MCF 10A (cell line): ENCODE results near the gene ARID5B. TPM values are rescaled to one million over a fixed set of nuclear protein-coding genes. Genes with fewer than 3 reads are reported as not detected.
A peak's percentile ranks its signal among the peaks of the same experiment; 100 is the strongest.

ENCODE experiments used
- BruUV-seq: library from RNA; stranded (reverse); fragments of 400-500 nt; replicated peaks from 2 replicates; lab custom pipeline; 2021; lab: Mats Ljungman, UMichigan
- CTCF ChIA-PET: fragments of 300-600 bp; sonication (Branson Sonifier 250); formaldehyde crosslinking; extraction: SDS; loops from one replicate; lab custom pipeline; 2021; ENCODE audit warnings: antibody characterized with exemption, inconsistent platforms; lab: Yijun Ruan, JAX
- POLR2A ChIA-PET: fragments of 300-600, 350-650 bp; sonication (Branson Sonifier 250); formaldehyde crosslinking; extraction: SDS; loops from one replicate; lab custom pipeline; 2020; ENCODE audit warnings: antibody characterized with exemption, inconsistent platforms; lab: Yijun Ruan, JAX
- DNase-seq: peaks from one replicate; pipeline ENCODE4 v3.0.0-alpha.2; 2018; ENCODE audit not compliant: unreplicated experiment
- H3K27ac Mint-ChIP-seq: one replicate; pipeline ENCODE4 v1.8.0; 2022; ENCODE audit warnings: mild to moderate bottlenecking, low read depth, mixed read lengths; ENCODE audit not compliant: unreplicated experiment
- H3K27me3 Mint-ChIP-seq: one replicate; pipeline ENCODE4 v1.8.0; 2022; ENCODE audit warnings: mixed read lengths; ENCODE audit not compliant: insufficient read depth, unreplicated experiment
- H3K36me3 Mint-ChIP-seq: one replicate; pipeline ENCODE4 v1.8.0; 2022; ENCODE audit warnings: mild to moderate bottlenecking, moderate library complexity, mixed read lengths; ENCODE audit not compliant: insufficient read depth, unreplicated experiment
- H3K4me1 Mint-ChIP-seq: one replicate; pipeline ENCODE4 v1.8.0; 2022; ENCODE audit warnings: mixed read lengths; ENCODE audit not compliant: insufficient read depth, unreplicated experiment
- H3K4me3 Mint-ChIP-seq: one replicate; pipeline ENCODE4 v1.8.0; 2022; ENCODE audit warnings: mild to moderate bottlenecking, moderate library complexity, mixed read lengths; ENCODE audit not compliant: unreplicated experiment
- H3K9me3 Mint-ChIP-seq: one replicate; pipeline ENCODE4 v1.8.0; 2022; ENCODE audit warnings: mixed read lengths; ENCODE audit not compliant: unreplicated experiment
- CTCF ChIP-seq: fragments of 200-600 bp; IDR thresholded peaks from one replicate; pipeline ENCODE4 v1.8.0; 2022; ENCODE audit warnings: antibody characterized with exemption, mild to moderate bottlenecking; ENCODE audit not compliant: unreplicated experiment
- intact Hi-C: fragments of 100-400 bp; cut with micrococcal nuclease; formaldehyde crosslinking; loops from 2 replicates; pipeline ENCODE4 v1.14.1; 2022
- total RNA-seq: library from RNA; stranded (reverse); gene quantifications from 2 replicates; pipeline ENCODE4 v1.2.3, GENCODE V29; 2022

ARID5B gene
- total RNA-seq, 1 experiment from 2014 or later = 12.2 TPM

GRCh38 chr10:61943674-61944378 is 42.3 kb downstream of the ARID5B start:
- TF ChIP-seq CTCF = no peak
- H3K4me3 Mint-ChIP-seq = peak overlapping the region; percentile 68
- H3K4me1 Mint-ChIP-seq = peaks cover 19% of the 10 kb centered on the region
- peak overlapping the region; percentile 97 for H3K27ac Mint-ChIP-seq
- POLR2A ChIA-PET = interaction anchor here (0.6 to 10.6 kb wide), 8 partner anchors 10 to 120 kb away, joined by 3 to 135 read pairs (median 3); partner anchors contain the start of gene ARID5B
- no peaks in the 10 kb centered on the region for H3K9me3 Mint-ChIP-seq
- DNase-seq = peak; percentile 51
- intact Hi-C loops = loop anchor here (2.0 to 5.0 kb wide), 2 partner anchors 39 to 93 kb away; no protein-coding TSS in a partner anchor
- no peaks in the 10 kb centered on the region for H3K27me3 Mint-ChIP-seq
- BruUV-seq = no TSS peak
- no peaks in the 10 kb centered on the region for H3K36me3 Mint-ChIP-seq
- CTCF ChIA-PET = interaction anchor here (0.6 to 1.7 kb wide), 8 partner anchors 20 to 302 kb away, joined by 3 to 6 read pairs (median 4); no protein-coding TSS in a partner anchor

- Mint-ChIP-seq H3K4me1 (peaks cover 11% of the 10 kb centered on the region), H3K9me3 (no peaks in the 10 kb centered on the region), H3K27ac (peak overlapping the region; percentile 97), H3K4me3 (no peak overlapping the region), H3K27me3 (no peaks in the 10 kb centered on the region), H3K36me3 (no peaks in the 10 kb centered on the region)
- no TSS peak for BruUV-seq
- no peak for DNase-seq
- CTCF ChIA-PET = interaction anchor here (1.3 to 1.6 kb wide), 2 partner anchors 48 to 87 kb away, joined by 5 read pairs; no protein-coding TSS in a partner anchor
- POLR2A ChIA-PET = interaction anchor here (0.6 to 10.6 kb wide), 5 partner anchors 43 to 121 kb away, joined by 3 to 135 read pairs (median 3); partner anchors contain the start of gene ARID5B
- intact Hi-C loops = loop anchor here (5.0 kb wide), 1 partner anchor 93 kb away; no protein-coding TSS in a partner anchor
- no peak for TF ChIP-seq CTCF
Measured at GRCh38 chr10:61944410-61945147, 43.1 kb downstream of the ARID5B start.

GRCh38 chr10:61949687-61950086 is 48.2 kb downstream of the ARID5B start:
- Mint-ChIP-seq H3K27me3 (no peaks in the 10 kb centered on the region), H3K4me1 (no peaks in the 10 kb centered on the region), H3K4me3 (no peak overlapping the region), H3K9me3 (no peaks in the 10 kb centered on the region), H3K27ac (no peak overlapping the region), H3K36me3 (no peaks in the 10 kb centered on the region)
- intact Hi-C loops = no loop called here
- BruUV-seq = no TSS peak
- CTCF ChIA-PET = interaction anchor here (0.6 to 1.7 kb wide), 5 partner anchors 9 to 43 kb away, joined by 3 to 6 read pairs (median 4); no protein-coding TSS in a partner anchor
- TF ChIP-seq CTCF = no peak
- no peak for DNase-seq
- POLR2A ChIA-PET = no interaction called here
